HepG2 (cell line): Measurements from ENCODE around the gene MGLL. TPM values are rescaled to one million over a fixed set of nuclear protein-coding genes. Genes with fewer than 3 reads are reported as not detected.

Experiments
- AHDC1 ChIP-seq: sonication (generic); formaldehyde crosslinking; IDR thresholded peaks from 2 replicates; pipeline ENCODE4 v1.5.1; 2020; ENCODE audit warnings: mild to moderate bottlenecking, missing genetic modification reagents, borderline replicate concordance
- ATF6 ChIP-seq: sonication (generic); formaldehyde crosslinking; conservative IDR thresholded peaks from 2 replicates; pipeline ENCODE4 v1.4.0; 2020; ENCODE audit warnings: missing genetic modification reagents
- BHLHE40 ChIP-seq: IDR thresholded peaks from 2 replicates; pipeline ENCODE4 v1.6.1; 2011; ENCODE audit warnings: low read length, improper control_type of control experiment
- IRF1 ChIP-seq: sonication (generic); formaldehyde crosslinking; IDR thresholded peaks from 2 replicates; pipeline ENCODE4 v1.4.0; 2020; ENCODE audit warnings: low read depth, mild to moderate bottlenecking, missing genetic modification reagents
- MLLT10 ChIP-seq: sonication (generic); formaldehyde crosslinking; IDR thresholded peaks from 2 replicates; pipeline ENCODE4 v1.4.0; 2020; ENCODE audit warnings: missing genetic modification reagents
- NFKB2 ChIP-seq: sonication (generic); formaldehyde crosslinking; IDR thresholded peaks from 2 replicates; pipeline ENCODE4 v1.4.0; 2020; ENCODE audit warnings: missing genetic modification reagents, borderline replicate concordance
- NFKBIZ ChIP-seq: IDR thresholded peaks from 2 replicates; pipeline ENCODE4 v1.6.1; 2018; ENCODE audit warnings: missing genetic modification reagents, missing compliant biosample characterization
- PHF8 ChIP-seq: sonication (generic); formaldehyde crosslinking; IDR thresholded peaks from 2 replicates; pipeline ENCODE4 v1.5.0; 2020; ENCODE audit warnings: missing genetic modification reagents
- POLR2A ChIP-seq, 2 experiments: IDR thresholded peaks; 2 replicates each; pipeline ENCODE4 v1.6.1; 2011; ENCODE audit warnings: low read depth in 2 of 2, low read length in 2 of 2, mild to moderate bottlenecking in 1 of 2, moderate library complexity in 1 of 2; ENCODE audit not compliant: insufficient read depth in 1 of 2
- RBFOX2 ChIP-seq: fragments of 200-400 bp; formaldehyde crosslinking; IDR thresholded peaks from 2 replicates; pipeline ENCODE4 v1.6.1; 2017; ENCODE audit warnings: low read depth, mild to moderate bottlenecking, low read length
- RELA ChIP-seq: sonication (generic); formaldehyde crosslinking; IDR thresholded peaks from 2 replicates; pipeline ENCODE4 v1.4.0; 2020; ENCODE audit warnings: missing genetic modification reagents
- RFXANK ChIP-seq: IDR thresholded peaks from 2 replicates; pipeline ENCODE4 v1.6.1; 2016
- ZBTB7B ChIP-seq: sonication (generic); formaldehyde crosslinking; IDR thresholded peaks from 2 replicates; pipeline ENCODE4 v1.4.0; 2020; ENCODE audit warnings: missing genetic modification reagents
- ZNF17 ChIP-seq: sonication (generic); formaldehyde crosslinking; IDR thresholded peaks from 2 replicates; pipeline ENCODE4 v1.5.0; 2020; ENCODE audit warnings: mild to moderate bottlenecking, missing genetic modification reagents
- ZNF337 ChIP-seq: sonication (generic); formaldehyde crosslinking; IDR thresholded peaks from 2 replicates; pipeline ENCODE4 v1.5.1; 2020; ENCODE audit warnings: missing genetic modification reagents, low read depth, mild to moderate bottlenecking, borderline replicate concordance
- ZNF414 ChIP-seq: sonication (generic); formaldehyde crosslinking; IDR thresholded peaks from 2 replicates; pipeline ENCODE4 v1.5.0; 2020; ENCODE audit warnings: missing genetic modification reagents
- ZNF563 ChIP-seq: sonication (generic); formaldehyde crosslinking; IDR thresholded peaks from 2 replicates; pipeline ENCODE4 v1.8.0; 2022; ENCODE audit warnings: mild to moderate bottlenecking, moderate library complexity, missing genetic modification reagents
- ZNF674 ChIP-seq: sonication (generic); formaldehyde crosslinking; IDR thresholded peaks from 2 replicates; pipeline ENCODE4 v1.5.0; 2020; ENCODE audit warnings: low read depth, mild to moderate bottlenecking, missing genetic modification reagents
- ZNF777 ChIP-seq: sonication (generic); formaldehyde crosslinking; IDR thresholded peaks from 2 replicates; pipeline ENCODE4 v1.4.0; 2020; ENCODE audit warnings: missing genetic modification reagents
- ZSCAN29 ChIP-seq: sonication (generic); formaldehyde crosslinking; conservative IDR thresholded peaks from 2 replicates; pipeline ENCODE4 v1.4.0; 2020; ENCODE audit warnings: mild to moderate bottlenecking, missing genetic modification reagents
- polyA plus RNA-seq, 8 experiments: library from polyadenylated mRNA; depleted of rRNA in 3 of 8; stranded (reverse) in 7 of 8; unstranded in 1 of 8; fragments of >200 nt; fragmentation: Illumina TruSeq in 4 of 8; extraction: Trizol in 4 of 8; gene quantifications; 2 replicates each; pipeline versions ENCODE4 v1.2.1 to v1.2.3, GENCODE V29; 2011 to 2016; ENCODE audit warnings: low read depth in 4 of 8, missing spikeins in 1 of 8, mixed read lengths in 1 of 8; ENCODE audit not compliant: insufficient read depth in 1 of 8
- total RNA-seq, 5 experiments: library from RNA; depleted of rRNA; stranded (reverse); fragments of >200 nt; fragmentation: Illumina TruSeq; extraction: Trizol; gene quantifications; 2 replicates each; pipeline ENCODE4 v1.2.3, GENCODE V29; 2016; ENCODE audit warnings: low read depth in 1 of 5
- TF ChIP-seq, protein P1 (sequence below): sonication (generic); formaldehyde crosslinking; IDR thresholded peaks from 2 replicates; pipeline ENCODE4 v1.4.0; 2020; ENCODE audit warnings: missing genetic modification reagents, low read depth, mild to moderate bottlenecking, borderline replicate concordance

MGLL gene
- total and polyA plus RNA-seq, 2 of the 13 experiments (the other 11 are each of a cell fraction or from before 2014, with no cell fraction given), result not detected

GRCh38 chr3:127672429-127673190 is 149.7 kb downstream of the MGLL start, which contains the start of gene ABTB1 (continued):
- TF ChIP-seq, protein P1, sequence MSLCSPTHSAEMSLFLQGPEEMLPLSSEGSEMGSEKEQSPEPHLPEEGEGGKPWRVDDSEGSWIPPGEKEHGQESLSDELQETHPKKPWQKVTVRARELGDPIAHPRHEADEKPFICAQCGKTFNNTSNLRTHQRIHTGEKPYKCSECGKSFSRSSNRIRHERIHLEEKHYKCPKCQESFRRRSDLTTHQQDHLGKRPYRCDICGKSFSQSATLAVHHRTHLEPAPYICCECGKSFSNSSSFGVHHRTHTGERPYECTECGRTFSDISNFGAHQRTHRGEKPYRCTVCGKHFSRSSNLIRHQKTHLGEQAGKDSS, result peak; percentile 70; the same call in 1 of the 2 replicates
- no peak for TF ChIP-seq BHLHE40
- TF ChIP-seq RBFOX2, result peak; percentile 79
- peak; percentile 73 for TF ChIP-seq ZNF563 (CRISPR knock-in tag)
- TF ChIP-seq PHF8 (CRISPR knock-in tag), result peak; percentile 91
- TF ChIP-seq ZNF414 (CRISPR knock-in tag), result peak; percentile 26; the same call in 1 of the 2 replicates
- TF ChIP-seq IRF1, result no peak
- 0 out of 2 replicates have a peak, but pooled peaks have one; percentile 26 for TF ChIP-seq NFKB2 (CRISPR knock-in tag)
- TF ChIP-seq ZNF777 (CRISPR knock-in tag), result peak; percentile 67
- no peak for TF ChIP-seq ZNF17 (CRISPR knock-in tag)
- no peak for TF ChIP-seq RFXANK
- no peak for TF ChIP-seq ATF6 (CRISPR knock-in tag)
- no peak for TF ChIP-seq ZNF337
- no peak for TF ChIP-seq MLLT10
- TF ChIP-seq ZNF674 (CRISPR knock-in tag), result 0 out of 2 replicates have a peak, but pooled peaks have one; percentile 17
- TF ChIP-seq RELA (CRISPR knock-in tag), result no peak
- no peak for TF ChIP-seq ZBTB7B (CRISPR knock-in tag)
- TF ChIP-seq AHDC1, result no peak
- TF ChIP-seq POLR2A (IDR thresholded peaks at IDR 0.05; ENCODE audit: insufficient read depth in 1 of 2, low read depth in 2 of 2, low read length in 2 of 2), result peak; percentile 50 to 58
- no peak for TF ChIP-seq ZSCAN29 (CRISPR knock-in tag)
- no peak for TF ChIP-seq NFKBIZ (CRISPR knock-in tag)
